Anterior cingulate cortex (tissue), 58 donors: Measurements from ENCODE around the gene HIGD1A.

ENCODE experiments used
- DNase-seq, 58 donors: peaks; one replicate each; lab custom pipeline; 2025; lab: John Stamatoyannopoulos, UW

Gene HIGD1A

DNA sequence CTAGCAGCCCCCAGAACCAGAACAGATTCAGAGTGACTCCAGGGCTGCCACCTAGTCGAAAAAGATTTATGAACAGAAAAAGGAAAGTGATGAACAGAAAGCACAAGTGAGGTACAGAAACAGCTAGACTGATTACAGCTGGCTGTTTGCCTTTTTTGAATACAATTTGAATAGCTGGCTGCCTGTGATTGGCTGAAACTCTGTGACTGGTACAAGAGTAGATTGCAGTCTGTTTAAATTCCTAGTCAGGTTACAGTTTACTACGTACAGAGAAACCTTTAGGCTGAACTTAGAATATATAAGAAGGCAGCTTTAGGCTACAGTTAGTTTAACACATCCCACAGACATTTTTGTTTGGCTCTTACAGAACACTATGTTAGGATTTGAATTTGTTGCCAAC, 41.3 kb downstream of the HIGD1A start:
- peak in 2 of 58 donors; percentile 21 to 38 for DNase-seq

DNA sequence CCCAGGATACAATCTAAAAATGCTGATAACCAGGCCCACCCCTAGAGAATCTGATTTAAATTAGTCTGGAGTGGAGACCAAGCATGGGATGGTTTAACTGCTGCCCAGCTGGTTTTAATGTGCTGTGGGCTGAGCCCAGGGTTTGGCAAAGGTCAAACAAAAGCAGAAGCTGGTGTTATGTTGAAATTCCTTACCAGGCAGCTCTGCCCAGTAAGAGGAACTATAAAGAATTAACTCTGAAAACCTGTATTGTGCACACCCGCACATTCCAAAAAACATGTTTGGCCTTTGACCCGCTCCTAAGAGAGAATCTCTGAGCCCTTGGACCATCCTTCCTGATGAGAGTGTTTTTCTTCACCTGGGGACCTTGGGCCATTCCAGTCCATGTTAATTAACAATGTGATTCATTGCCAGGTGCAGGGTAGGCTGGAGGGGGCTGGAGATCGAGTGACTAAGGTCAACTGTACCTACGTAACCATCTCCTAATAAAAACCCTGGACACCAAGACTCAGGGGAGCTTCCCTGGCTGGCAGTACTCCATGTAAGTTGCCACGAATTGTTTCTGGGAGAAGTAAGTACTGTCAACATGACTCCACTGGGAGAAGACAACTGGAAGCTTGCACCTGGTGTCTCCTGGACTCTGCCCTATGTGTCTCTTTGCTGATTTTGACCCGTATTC, 42.1 kb downstream of the HIGD1A start:
- DNase-seq, result no peak

DNA sequence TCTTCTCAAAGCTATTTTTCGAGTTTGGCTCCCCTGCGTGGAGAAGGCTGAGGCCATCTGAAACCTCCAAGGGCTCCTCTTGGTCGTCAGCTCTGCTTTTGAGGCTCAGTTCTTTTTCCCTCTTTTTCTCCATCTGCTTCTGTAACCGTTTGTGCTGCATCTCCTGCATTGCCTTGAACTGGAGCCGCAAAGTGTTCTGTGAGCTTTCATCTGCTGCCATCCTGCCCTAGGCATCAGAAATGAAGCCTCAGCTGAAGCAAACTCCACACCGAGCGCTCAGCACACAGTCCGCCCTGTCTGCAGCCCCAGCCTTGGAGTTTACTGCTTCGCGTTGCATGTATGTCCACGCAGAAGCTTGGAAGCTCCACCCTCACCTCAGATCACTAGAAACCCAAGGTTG, 46.2 kb downstream of the HIGD1A start:
- DNase-seq, result no peak

DNA sequence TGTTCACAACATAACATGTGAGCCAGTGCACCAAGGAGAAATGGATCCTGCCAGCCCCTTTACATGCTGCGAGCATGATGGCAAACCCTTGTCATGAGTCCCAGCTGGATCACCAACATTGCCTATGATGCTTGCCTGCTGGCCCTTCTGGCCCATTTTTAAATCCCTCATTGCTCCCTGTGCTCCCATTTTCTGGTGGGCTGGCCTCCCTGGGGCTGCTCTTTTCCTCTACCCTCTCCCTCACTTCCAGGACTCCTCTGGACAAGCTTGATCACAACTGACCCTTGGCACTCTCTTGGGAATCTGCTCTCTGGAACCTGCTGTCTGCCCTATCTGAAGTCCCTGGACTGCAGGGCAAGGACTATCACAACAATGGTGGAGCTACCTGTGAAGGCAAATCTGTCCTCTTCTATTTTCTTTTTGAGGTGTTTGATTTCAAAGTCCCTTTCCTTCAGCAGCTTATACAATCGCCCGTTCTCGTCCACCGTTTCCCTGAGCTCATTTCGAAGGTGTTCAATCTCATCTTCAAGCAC, 47.5 kb downstream of the HIGD1A start:
- DNase-seq, result no peak

- DNase-seq, result peak in 17 of 58 donors; percentile 14 to 51 (median 29)
Measured at GRCh38 chr3:42755681-42756578, 48.4 kb downstream of the HIGD1A start.

DNA sequence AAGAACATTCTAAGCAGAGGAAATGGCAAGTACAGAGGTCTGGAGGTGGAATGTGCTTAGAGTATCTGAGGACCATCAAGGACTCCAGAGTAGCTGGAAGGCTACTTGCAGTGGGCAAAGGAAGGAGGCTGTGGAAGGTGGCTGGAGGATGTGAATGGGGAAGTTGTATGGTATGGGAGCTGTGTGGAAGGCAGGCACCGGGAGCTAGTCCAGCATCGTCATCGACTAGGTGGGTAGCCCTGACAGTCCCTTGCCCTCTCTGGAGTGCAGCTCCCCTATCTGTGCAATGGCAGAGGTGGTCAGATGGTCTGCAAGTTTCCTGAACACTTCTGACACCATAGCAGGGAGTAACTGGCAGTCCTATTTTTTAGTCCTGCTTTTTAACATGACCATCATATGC, 50.5 kb downstream of the HIGD1A start:
- DNase-seq, result no peak

DNA sequence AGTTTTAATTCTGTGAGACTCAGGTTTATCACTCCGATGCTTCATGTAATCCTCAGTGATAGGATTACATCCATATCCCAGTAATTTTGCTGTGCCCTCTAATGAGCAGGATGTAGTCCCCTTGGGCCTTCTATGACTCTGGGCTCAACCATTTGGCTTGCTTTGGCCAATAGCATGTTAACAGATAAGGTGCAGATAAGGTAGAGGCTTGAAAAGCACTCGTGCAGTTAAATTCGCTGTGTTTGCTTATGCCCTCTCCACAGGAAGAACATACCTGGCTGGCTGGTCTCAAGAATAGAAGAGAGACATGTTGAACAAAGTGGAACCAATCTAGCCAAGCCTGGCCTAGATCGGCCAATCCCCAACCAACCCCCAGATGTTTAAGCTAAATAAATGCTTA, 51.3 kb downstream of the HIGD1A start:
- no peak for DNase-seq

GRCh38 chr3:42752441-42752840, 51.8 kb downstream of the HIGD1A start:
- DNase-seq, result no peak

DNA sequence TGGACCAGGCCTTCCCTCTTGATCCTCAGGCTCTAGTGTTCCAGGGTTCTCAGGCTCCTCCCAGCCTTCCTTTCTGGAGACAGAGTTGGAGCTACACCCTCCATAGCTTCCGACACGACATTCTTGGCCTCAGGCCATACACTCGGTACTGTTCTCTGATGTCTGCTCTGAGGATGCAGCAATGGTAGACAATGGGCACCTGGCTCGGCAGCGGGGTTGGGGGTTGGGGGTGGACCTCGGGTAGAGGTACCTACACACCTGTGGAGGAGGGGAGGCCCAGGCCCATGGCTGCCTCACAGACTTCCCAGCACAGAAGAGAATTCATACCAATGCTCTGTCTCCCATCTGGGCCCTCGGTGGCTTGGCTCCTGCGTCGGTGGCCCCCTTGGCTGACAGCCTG, 52.7 kb downstream of the HIGD1A start:
- no peak for DNase-seq

- no peak for DNase-seq
Measured at GRCh38 chr3:42750834-42751233, 53.5 kb downstream of the HIGD1A start.

DNA sequence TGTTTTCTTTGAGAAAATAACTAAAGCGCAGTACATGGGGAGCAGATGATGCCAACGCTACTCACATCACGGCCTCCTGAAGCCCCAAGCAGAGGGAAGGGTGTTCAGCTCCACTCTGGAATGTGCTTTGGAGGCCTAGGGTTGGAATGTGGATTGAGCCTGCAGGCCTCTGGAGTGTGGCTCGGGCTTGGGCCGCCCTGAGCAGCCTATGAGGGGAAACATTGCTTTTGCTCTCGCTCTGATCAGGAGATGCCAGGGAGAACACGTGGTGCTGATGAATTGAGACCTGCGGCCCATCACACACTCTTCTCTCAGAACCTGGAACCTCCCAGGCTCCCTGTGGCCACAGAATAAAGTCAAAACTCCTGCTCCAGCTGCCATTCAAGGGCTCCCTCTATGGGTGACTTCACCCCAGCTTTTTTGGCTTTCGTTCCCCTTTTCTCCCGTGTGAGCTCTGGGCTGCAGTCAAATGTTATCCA, 54.5 kb downstream of the HIGD1A start:
- peak in 21 of 58 donors; percentile 20 to 60 (median 36) for DNase-seq

- no peak for DNase-seq
Measured at GRCh38 chr3:42749025-42749752, 55.1 kb downstream of the HIGD1A start.

DNA sequence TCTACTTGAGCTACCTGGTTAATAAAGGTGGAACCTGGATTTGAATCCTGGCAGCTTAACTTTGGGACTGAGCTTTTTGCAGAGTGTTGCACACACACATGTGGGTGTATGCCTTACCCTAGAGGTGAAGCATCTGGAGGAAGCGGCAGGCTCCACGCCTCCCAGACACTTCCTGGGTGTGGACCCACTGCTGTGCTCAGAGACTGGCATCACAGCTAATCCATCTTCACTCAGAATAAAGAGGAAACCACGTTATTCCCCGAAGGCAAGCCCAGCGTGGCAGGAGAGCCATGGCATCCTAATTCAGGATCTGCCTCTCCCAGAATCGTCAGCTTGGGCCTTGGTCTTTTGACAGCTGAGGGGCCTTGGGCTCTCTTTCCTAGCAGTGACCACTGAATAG, 56.7 kb downstream of the HIGD1A start:
- no peak for DNase-seq

DNA sequence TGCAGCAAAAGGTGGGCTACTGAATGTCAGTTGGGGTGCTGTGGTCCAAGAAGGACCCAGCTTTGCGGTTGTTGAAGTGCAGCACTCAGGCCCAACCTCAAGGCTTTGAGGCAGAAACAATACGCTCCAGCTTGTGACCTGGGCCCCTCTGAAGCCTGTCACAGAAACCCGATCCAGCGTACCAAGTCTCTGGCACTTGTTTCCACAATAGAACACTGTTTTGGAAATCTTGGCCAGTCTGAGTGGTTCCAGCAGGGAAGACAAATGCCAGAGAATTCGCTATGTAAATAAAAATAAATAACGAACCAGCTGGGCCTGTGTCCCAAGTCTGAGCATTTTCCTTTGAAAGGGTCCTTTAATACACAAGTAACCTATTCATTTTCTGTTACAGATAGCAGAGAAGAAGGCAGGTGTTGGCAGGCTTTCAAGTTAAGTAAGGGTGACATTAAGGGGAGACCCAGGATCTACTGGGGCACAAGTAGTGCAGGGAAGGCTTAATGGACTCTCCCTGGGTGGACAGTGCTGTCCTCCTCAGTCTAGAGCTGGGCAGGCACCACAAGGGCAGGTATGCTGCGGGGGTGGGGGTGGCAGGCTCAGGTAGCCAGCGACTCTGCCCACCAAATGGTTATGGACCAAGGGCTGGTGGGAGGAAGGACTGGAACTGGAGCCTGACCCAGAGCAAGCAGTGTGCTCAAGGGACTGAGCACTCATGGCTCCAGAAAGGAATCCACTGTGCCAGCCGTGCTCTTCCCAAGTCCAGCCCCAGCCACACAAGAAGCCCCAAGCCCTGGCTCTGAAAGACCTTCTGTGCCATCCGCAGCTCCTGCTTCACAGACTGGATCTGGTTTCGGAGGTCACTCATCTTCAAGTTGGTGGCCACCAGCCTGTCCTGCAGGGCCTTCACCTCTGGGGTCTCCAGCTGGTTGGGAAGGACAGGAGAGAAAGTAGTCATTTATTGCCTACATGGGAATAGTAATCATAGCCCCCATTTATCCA, 57.5 kb downstream of the HIGD1A start:
- peak in 28 of 58 donors; percentile 21 to 83 (median 45) for DNase-seq

GRCh38 chr3:42745776-42746454, 58.4 kb downstream of the HIGD1A start:
- no peak for DNase-seq

DNA sequence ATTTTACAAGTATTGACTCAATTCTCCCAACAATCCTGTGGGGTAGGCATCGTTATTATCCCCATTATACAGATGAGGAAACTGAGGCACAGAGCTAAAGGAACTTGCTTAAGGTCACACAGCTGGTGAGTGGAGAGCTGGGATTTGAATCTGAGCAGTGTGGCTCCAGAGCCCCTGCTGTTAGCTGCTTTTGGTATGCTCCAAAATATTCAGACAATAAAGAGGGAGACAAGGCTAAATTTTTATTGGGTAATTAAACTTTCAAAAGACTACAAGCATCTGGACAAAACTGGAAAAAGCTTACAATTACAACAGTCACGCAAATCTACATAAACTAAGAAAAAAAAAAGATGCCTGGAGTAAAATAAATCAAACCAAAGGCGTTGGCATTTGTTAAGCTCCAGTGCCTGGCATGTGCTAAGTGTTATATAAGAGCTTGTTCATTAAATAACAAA, 59.0 kb downstream of the HIGD1A start:
- peak in 1 of 58 donors; percentile 29 for DNase-seq

GRCh38 chr3:42743204-42743995, 60.9 kb downstream of the HIGD1A start:
- DNase-seq, result no peak

DNA sequence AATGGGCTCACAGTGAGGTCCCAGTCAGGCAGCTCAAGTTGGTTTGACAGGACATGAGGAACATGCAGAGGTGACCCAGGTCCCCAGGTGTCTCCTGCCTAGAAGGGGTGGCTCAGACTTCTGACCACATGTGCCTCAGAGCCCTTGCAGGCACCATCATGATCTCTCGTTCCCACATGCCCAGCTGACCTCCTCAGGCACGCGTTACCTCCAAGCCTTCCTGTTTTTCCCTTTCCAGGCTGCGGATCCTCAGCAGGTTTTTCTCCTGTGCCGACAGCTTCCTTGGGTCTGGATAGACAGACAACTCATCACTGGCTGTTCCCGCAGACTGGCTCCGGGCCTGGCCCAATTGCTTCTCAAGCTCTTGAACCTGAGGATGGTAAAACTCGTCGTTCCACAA, 61.6 kb downstream of the HIGD1A start:
- no peak for DNase-seq
